Endothelial cell (in vitro differentiated cells): ENCODE results near the gene CCDC92B. TPM values are rescaled to one million over a fixed set of nuclear protein-coding genes. Genes with fewer than 3 reads are reported as not detected.
"Not testable (repeated sequence)": the region's sequence is repeated elsewhere in the genome, so short reads cannot be mapped to it uniquely, and the experiment has no call there.

Experiments used
- DNase-seq: peaks from one replicate; pipeline ENCODE4 v3.0.0; 2021; ENCODE audit warnings: low spot score
- H3K27ac Mint-ChIP-seq: one replicate; pipeline ENCODE4 v1.8.0; 2021; ENCODE audit warnings: mixed read lengths, inconsistent platforms; ENCODE audit not compliant: unreplicated experiment
- H3K27me3 Mint-ChIP-seq: one replicate; pipeline ENCODE4 v1.8.0; 2021; ENCODE audit warnings: mild to moderate bottlenecking, moderate library complexity, mixed read lengths, inconsistent platforms; ENCODE audit not compliant: unreplicated experiment
- H3K36me3 Mint-ChIP-seq: one replicate; pipeline ENCODE4 v1.8.0; 2021; ENCODE audit warnings: mild to moderate bottlenecking, low read depth, mixed read lengths, inconsistent platforms; ENCODE audit not compliant: unreplicated experiment
- H3K4me1 Mint-ChIP-seq: one replicate; pipeline ENCODE4 v1.8.0; 2021; ENCODE audit warnings: mild to moderate bottlenecking, mixed read lengths, inconsistent platforms; ENCODE audit not compliant: unreplicated experiment
- H3K4me3 Mint-ChIP-seq: one replicate; pipeline ENCODE4 v1.8.0; 2021; ENCODE audit warnings: mild to moderate bottlenecking, mixed read lengths, inconsistent platforms; ENCODE audit not compliant: unreplicated experiment
- H3K9me3 Mint-ChIP-seq: one replicate; pipeline ENCODE4 v1.8.0; 2021; ENCODE audit warnings: mixed read lengths, inconsistent platforms; ENCODE audit not compliant: unreplicated experiment
- total RNA-seq: library from RNA; stranded (reverse); fragmentation: NEBNext Ultra II Directional; extraction: Animal tissue kit (Norgen Biotek cat#: 25700); gene quantifications from one replicate; pipeline ENCODE4 v1.2.1, GENCODE V29; 2021; ENCODE audit not compliant: unreplicated experiment
- TF ChIP-seq, protein P1 (sequence below): fragments of 200-600 bp; sonication (generic); IDR thresholded peaks from one replicate; pipeline ENCODE4 v1.5.0; 2021; ENCODE audit warnings: antibody characterized with exemption; ENCODE audit not compliant: unreplicated experiment

CCDC92B gene
- total RNA-seq, 1 donor from 2014 or later = 1.9 TPM

DNA sequence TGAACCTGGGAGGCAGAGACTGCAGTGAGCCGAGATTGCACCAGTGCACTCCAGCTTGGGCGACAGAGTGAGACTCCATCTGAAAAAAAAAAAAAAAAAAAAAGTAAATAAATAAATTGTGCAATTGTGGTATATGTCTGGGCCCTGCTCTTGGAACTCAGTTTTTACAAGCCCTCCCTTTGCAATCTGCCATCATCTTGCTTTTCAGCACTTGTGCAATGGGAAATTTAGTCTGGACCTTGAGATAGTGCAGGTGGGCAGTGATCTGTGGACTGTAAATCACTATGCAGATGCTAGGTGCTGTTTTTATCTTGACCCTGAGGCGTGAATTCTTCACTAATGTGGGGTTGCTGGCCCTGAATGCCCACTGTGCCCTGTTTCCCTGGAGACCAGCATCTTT is 40.2 kb upstream of the CCDC92B start:
- no peak overlapping the region for H3K4me3 Mint-ChIP-seq
- no peaks in the 10 kb centered on the region for H3K9me3 Mint-ChIP-seq
- no peaks in the 10 kb centered on the region for H3K36me3 Mint-ChIP-seq
- H3K27ac Mint-ChIP-seq = no peak overlapping the region
- no peak for DNase-seq
- no peaks in the 10 kb centered on the region for H3K27me3 Mint-ChIP-seq
- TF ChIP-seq, protein P1, sequence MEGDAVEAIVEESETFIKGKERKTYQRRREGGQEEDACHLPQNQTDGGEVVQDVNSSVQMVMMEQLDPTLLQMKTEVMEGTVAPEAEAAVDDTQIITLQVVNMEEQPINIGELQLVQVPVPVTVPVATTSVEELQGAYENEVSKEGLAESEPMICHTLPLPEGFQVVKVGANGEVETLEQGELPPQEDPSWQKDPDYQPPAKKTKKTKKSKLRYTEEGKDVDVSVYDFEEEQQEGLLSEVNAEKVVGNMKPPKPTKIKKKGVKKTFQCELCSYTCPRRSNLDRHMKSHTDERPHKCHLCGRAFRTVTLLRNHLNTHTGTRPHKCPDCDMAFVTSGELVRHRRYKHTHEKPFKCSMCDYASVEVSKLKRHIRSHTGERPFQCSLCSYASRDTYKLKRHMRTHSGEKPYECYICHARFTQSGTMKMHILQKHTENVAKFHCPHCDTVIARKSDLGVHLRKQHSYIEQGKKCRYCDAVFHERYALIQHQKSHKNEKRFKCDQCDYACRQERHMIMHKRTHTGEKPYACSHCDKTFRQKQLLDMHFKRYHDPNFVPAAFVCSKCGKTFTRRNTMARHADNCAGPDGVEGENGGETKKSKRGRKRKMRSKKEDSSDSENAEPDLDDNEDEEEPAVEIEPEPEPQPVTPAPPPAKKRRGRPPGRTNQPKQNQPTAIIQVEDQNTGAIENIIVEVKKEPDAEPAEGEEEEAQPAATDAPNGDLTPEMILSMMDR = no peak
- H3K4me1 Mint-ChIP-seq = peaks cover 17% of the 10 kb centered on the region

DNA sequence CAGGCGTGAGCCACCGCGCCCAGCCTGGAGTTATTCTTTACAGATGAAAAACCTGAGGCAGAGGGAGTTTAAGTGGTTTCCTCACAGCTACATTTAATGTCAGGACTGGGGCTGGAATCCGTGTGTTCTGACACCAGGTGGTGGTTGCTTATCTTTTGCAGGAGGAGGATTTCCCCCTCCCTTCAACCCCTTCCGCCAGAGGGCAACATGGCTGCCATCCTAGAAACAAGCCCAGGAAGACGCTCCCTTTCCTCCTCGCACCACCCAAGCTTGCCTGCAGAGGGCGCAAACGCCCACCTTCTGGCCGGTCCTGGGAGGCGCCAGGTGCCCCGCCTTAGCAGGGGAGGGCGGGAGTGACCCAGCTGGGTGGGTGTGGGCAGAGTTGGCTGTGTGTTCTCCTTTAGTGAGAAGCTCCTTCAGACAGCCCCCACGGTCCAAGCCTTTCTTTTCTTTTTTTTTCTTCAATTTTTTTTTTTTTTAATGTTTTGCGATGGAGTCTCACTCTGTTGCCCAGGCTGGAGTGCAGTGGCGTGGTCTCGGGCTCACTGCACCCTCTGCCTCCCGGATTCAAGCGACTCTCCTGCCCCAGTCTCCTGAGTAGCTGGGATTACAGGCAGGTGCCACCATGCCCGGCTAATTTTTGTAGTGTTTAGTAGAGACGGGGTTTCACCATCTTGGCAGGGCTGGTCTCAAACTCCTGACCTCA is 36.9 kb upstream of the CCDC92B start:
- TF ChIP-seq, protein P1 = peak; percentile 90
- Mint-ChIP-seq H3K27me3 (no peaks in the 10 kb centered on the region), H3K4me1 (peaks cover 32% of the 10 kb centered on the region), H3K9me3 (no peaks in the 10 kb centered on the region), H3K27ac (peak overlapping the region; percentile 94), H3K4me3 (no peak overlapping the region), H3K36me3 (no peaks in the 10 kb centered on the region)
- DNase-seq = peak; percentile 99

DNA sequence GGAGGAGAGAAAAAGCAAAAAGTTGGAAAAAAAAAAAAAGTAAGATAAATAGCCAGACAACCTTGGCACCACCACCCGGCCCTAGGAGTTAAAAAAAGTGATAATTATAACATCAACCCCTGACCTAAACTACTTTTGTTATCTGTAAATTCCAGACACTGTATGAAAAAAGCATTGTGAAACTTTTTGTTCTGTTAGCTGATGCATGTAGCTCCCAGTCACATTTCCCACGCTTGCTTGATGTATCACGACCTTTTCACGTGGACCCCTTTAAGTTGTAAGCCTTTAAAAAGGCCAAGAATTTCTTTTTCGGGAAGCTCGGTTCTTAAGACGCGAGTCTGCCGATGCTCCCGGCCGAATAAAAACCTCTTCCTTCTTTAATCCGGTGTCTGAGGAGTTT is 35.9 kb upstream of the CCDC92B start:
- H3K4me1 Mint-ChIP-seq = peaks cover 31% of the 10 kb centered on the region
- not testable (repeated sequence) for DNase-seq, H3K27me3 Mint-ChIP-seq, H3K36me3 Mint-ChIP-seq, H3K9me3 Mint-ChIP-seq
- H3K4me3 Mint-ChIP-seq = peak overlapping the region; percentile 56
- H3K27ac Mint-ChIP-seq = peak overlapping the region; percentile 94

DNA sequence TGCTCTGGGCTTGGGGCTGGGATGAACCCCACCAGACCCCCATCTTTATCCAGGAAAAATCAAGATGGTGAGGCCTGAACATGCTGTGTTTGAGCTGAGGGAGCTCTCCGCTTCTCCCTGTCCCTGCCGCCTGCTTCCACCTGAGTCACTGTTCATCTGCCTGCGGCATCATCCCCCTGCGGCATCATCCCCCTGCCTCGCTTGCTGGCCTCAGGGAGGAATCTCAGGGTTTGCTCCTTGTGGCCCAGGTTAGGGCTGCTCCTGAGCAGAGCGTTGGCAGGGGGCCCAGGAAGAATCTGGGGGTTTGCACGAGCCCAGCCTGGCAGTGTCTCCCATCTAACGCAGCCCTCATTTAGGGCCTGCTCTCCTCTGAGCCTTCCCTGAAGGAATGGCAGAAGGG is 35.4 kb upstream of the CCDC92B start:
- DNase-seq = no peak
- TF ChIP-seq, protein P1 = no peak
- no peak overlapping the region for H3K4me3 Mint-ChIP-seq
- H3K36me3 Mint-ChIP-seq = no peaks in the 10 kb centered on the region
- H3K27ac Mint-ChIP-seq = no peak overlapping the region
- H3K4me1 Mint-ChIP-seq = peaks cover 29% of the 10 kb centered on the region
- no peaks in the 10 kb centered on the region for H3K27me3 Mint-ChIP-seq
- H3K9me3 Mint-ChIP-seq = no peaks in the 10 kb centered on the region

DNA sequence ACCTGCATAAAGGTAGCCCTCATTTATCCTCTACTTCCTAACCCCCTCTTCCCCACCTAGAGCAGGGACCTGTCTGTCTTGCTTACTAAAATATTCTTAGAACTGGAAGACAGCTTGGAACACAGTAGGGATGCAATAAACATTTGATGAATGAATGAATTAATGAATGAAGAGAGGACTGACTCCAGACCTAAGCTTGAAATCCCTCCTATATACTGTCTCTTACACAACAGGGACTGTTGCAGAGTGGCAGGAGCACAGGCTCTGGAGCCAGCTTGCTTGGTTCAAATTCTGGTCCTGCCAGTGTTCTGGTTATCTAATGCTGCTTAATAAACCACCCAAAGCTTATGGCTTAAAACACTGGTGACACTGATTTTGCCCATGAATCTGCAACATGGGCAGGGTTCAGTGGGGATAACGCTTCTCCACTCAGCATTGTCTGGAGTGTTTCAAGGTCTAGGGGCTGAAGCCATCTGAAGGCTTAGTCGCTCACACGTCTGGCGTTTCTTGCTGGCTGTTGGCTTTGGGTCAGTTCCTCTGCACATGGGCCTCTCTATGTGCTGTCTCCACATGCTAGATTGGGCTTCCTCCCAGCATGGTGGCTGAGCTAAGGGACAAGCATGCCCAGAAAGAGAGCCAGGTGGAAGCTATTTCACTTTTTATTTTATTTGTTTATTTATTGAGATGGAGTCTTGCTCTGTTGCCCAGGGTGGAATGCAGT is 34.0 kb upstream of the CCDC92B start:
- DNase-seq = no peak
- Mint-ChIP-seq H3K36me3 (no peaks in the 10 kb centered on the region), H3K27ac (no peak overlapping the region), H3K4me1 (peaks cover 29% of the 10 kb centered on the region), H3K27me3 (no peaks in the 10 kb centered on the region), H3K4me3 (no peak overlapping the region), H3K9me3 (no peaks in the 10 kb centered on the region)
- TF ChIP-seq, protein P1 = no peak
